Measurements from ENCODE around the gene E2F2.

Gene E2F2

DNA sequence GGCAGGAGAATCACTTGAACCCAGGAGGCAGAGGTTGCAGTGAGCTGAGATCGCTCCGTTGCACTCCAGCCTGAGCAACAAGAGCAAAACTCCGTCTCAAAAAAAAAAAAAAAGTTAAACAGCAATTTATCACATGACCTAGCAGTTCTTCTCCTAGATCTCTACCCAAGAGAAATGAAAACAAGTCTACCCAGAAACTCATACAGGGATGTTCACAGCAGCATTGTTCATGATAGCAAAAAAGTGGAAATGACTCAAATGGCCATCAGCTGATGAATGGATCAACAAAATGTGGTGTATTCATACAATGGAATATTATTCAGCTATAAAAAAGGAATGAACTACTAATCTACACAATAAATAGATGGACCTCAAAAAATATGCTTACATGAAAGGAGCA is 40.4 kb upstream of the E2F2 start:
- no peaks in the 10 kb centered on the region for H3K27me3 ChIP-seq (ENCODE audit: control insufficient read depth, insufficient read depth, low read length)
- H3K36me3 ChIP-seq (ENCODE audit: control insufficient read depth, insufficient read depth, low read length): no peaks in the 10 kb centered on the region
- H3K4me2 ChIP-seq (ENCODE audit: low read length): no peak overlapping the region
- H3K27ac ChIP-seq: no peak overlapping the region
- no peak overlapping the region for H3K4me3 ChIP-seq (ENCODE audit: low read depth, low read length)
- TF ChIP-seq, protein P1, sequence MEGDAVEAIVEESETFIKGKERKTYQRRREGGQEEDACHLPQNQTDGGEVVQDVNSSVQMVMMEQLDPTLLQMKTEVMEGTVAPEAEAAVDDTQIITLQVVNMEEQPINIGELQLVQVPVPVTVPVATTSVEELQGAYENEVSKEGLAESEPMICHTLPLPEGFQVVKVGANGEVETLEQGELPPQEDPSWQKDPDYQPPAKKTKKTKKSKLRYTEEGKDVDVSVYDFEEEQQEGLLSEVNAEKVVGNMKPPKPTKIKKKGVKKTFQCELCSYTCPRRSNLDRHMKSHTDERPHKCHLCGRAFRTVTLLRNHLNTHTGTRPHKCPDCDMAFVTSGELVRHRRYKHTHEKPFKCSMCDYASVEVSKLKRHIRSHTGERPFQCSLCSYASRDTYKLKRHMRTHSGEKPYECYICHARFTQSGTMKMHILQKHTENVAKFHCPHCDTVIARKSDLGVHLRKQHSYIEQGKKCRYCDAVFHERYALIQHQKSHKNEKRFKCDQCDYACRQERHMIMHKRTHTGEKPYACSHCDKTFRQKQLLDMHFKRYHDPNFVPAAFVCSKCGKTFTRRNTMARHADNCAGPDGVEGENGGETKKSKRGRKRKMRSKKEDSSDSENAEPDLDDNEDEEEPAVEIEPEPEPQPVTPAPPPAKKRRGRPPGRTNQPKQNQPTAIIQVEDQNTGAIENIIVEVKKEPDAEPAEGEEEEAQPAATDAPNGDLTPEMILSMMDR (IDR thresholded peaks at IDR 0.05): no peak
- H3K4me1 ChIP-seq: no peaks in the 10 kb centered on the region
- no peak overlapping the region for H3K9ac ChIP-seq
- no peak overlapping the region for H2AFZ ChIP-seq
- no peaks in the 10 kb centered on the region for H3K79me2 ChIP-seq
- H3K9me3 ChIP-seq (ENCODE audit: control insufficient read depth, low read length): no peaks in the 10 kb centered on the region

DNA sequence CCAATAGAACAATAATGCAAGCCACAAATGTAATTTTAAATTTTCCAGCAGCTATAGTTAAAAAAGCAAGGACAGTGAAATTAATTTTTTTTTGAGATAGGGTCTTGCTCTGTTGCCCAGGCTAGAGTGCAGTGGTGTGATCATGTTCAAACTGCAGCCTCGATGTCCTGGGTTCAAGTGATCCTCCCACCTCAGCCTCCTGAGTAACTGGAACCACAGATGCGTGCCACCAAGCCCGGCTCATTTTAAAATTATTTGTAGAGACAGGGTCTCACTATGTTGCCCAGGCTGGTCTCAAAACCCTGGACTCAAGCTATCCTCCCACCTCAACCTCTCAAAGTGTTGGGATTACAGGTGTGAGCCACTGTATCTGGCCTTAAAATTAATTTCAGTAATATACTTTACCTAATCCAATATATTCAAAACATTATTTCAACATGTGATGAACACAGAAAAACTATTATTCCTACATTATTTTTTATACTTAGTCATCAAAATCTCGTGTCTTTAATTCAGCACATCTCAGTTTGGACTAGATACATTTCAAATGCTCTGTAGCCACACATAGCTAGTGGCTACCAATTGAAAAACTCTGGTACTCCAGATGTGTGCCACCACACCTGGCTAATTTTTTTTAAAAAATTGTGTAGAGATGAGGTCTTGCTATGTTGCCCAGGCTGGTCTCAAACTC is 39.1 kb upstream of the E2F2 start:
- H3K27ac ChIP-seq: no peak overlapping the region

DNA sequence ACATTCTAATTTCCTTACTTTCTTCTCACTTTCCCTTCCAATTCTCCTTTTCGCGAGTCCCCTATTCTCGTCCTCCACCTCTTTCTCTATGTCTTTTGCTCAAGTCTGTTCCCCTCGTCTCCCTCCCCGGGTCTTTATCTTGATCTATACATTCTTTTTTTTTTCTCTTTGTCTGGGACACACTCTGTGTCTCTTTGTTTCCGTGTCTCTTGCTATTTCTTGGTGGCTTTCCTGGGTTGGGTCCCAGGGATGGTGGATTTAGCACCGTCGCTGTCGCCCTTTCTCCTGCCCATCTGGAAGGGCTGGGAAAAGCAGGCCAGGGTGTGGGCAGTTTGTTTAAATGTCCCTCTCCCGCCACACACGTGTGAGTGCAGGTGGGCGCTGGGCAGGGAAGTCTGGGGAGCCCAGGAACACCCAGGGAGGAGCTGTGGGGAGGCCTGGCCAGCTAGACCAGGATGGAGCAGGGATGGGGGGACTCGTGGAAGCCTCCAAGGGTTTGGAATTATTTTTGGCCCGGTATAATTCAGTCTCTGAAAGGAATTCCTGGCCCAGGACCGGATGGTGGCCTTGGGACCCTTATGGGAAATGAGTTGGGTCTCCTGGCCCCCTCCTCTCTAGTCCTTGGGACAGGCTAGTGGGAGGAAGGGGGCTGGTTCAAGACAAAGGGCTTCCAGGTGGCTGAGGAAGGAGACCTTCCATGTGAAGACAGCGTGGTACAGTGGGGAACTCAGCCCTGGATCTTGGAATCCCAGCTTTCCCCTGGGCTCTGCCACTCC is 37.8 kb upstream of the E2F2 start:
- peak overlapping the region; percentile 6 for H3K27ac ChIP-seq
- H3K4me3 ChIP-seq (ENCODE audit: low read depth, low read length): no peak overlapping the region
- TF ChIP-seq, protein P1 (IDR thresholded peaks at IDR 0.05): no peak
- H3K36me3 ChIP-seq (ENCODE audit: control insufficient read depth, insufficient read depth, low read length): no peaks in the 10 kb centered on the region
- H2AFZ ChIP-seq: peak overlapping the region; percentile 25
- H3K4me1 ChIP-seq: no peaks in the 10 kb centered on the region
- H3K9ac ChIP-seq: no peak overlapping the region
- H3K9me3 ChIP-seq (ENCODE audit: control insufficient read depth, low read length): no peaks in the 10 kb centered on the region
- no peaks in the 10 kb centered on the region for H3K79me2 ChIP-seq
- H3K27me3 ChIP-seq (ENCODE audit: control insufficient read depth, insufficient read depth, low read length): no peaks in the 10 kb centered on the region
- peak overlapping the region; percentile 60 for H3K4me2 ChIP-seq (ENCODE audit: low read length)

More for the DNA sequence above, 39.1 kb upstream of the E2F2 start:
- Histone ChIP-seq H3K9me3 (ENCODE audit: control insufficient read depth, low read length) (no peaks in the 10 kb centered on the region), H3K79me2 (no peaks in the 10 kb centered on the region), H3K4me3 (ENCODE audit: low read depth, low read length) (no peak overlapping the region), H3K9ac (no peak overlapping the region), H3K4me1 (no peaks in the 10 kb centered on the region), H3K27me3 (ENCODE audit: control insufficient read depth, insufficient read depth, low read length) (no peaks in the 10 kb centered on the region), H3K4me2 (ENCODE audit: low read length) (no peak overlapping the region), H2AFZ (no peak overlapping the region), H3K36me3 (ENCODE audit: control insufficient read depth, insufficient read depth, low read length) (no peaks in the 10 kb centered on the region)
- TF ChIP-seq, protein P1 (IDR thresholded peaks at IDR 0.05): no peak

DNA sequence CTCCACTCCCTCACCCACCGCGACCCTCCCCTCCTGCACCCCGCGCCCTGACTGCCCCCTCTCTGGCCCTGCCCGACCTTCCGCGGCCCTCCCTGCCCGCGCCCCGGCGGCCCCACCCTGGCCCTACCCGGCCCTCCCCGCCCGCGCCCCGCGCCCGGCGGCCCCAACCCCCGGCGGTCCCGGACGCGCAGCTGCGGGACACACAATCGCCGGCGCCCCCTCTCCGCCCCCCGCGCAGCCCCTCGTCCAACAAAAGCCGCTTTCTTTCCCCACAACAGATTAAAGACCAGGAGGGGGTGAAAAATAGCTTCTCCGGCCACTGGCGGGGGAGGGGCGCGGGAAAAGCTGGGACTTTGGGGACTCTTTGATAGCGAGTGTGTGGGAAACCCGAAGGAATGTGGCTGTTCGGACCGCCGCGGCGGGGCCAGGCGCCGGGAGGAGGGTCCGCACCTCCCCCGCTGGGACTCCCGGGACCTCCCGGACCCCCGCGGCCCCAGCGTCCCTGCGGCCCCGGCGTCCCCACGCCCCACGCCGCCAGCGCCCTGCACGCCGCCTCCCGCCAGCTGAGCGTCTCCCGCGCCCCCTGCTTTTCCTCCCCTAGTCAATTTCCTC is 37.1 kb upstream of the E2F2 start:
- Histone ChIP-seq H3K4me1 (no peaks in the 10 kb centered on the region), H3K9me3 (ENCODE audit: control insufficient read depth, low read length) (no peaks in the 10 kb centered on the region), H3K27ac (peak overlapping the region; percentile 6), H3K36me3 (ENCODE audit: control insufficient read depth, insufficient read depth, low read length) (no peaks in the 10 kb centered on the region), H3K27me3 (ENCODE audit: control insufficient read depth, insufficient read depth, low read length) (no peaks in the 10 kb centered on the region), H3K4me3 (ENCODE audit: low read depth, low read length) (peak overlapping the region; percentile 34), H2AFZ (peak overlapping the region; percentile 25), H3K9ac (no peak overlapping the region), H3K4me2 (ENCODE audit: low read length) (peak overlapping the region; percentile 60), H3K79me2 (no peaks in the 10 kb centered on the region)
- TF ChIP-seq, protein P1 (IDR thresholded peaks at IDR 0.05): no peak
